Measurements from ENCODE around the gene SESN1. TPM values are rescaled to one million over a fixed set of nuclear protein-coding genes. Genes with fewer than 3 reads are reported as not detected.

SESN1 gene
- total RNA-seq, 2 experiments from 2014 or later = 10.8 to 13.8 TPM

DNA sequence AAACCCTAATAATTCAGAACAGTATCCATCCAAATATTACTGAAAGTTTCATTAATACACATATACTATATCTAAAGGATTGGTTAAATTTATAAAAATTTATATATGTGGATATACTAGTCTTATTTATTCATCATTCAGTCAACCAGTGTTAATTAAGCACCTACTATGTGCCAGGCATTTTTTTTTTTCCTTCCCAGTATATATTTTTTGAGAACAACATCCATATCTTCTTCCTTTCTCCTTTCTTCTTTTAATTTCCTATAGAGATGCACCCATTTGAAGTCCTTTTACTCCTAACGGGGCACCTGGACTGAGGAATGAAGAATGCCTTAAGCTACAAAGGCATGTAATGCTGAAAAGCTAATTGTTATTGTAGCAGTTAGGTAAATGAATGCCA, 72.8 kb downstream of the SESN1 start:
- CTCF ChIA-PET (ENCODE audit: unreplicated experiment) = no interaction called here
- intact Hi-C loops (cut with micrococcal nuclease; ENCODE audit: unreplicated experiment) = no loop called here
- no TSS peak for BruUV-seq (replicated peaks)

GRCh38 chr6:109019911-109020310, 74.7 kb downstream of the SESN1 start:
- ChIA-PET CTCF (ENCODE audit: unreplicated experiment) (no interaction called here), POLR2A (no interaction called here)
- Histone ChIP-seq H4K20me1 (ENCODE audit: insufficient read depth, low read length) (no peaks in the 10 kb centered on the region), H3K36me3 (ENCODE audit: insufficient read depth, low read length) (no peaks in the 10 kb centered on the region), H3K9me3 (ENCODE audit: low read length) (no peaks in the 10 kb centered on the region), H3K79me2 (ENCODE audit: insufficient read depth, low read depth, low read length) (no peaks in the 10 kb centered on the region), H3K4me3 (ENCODE audit: low read depth, low read length, poor library complexity, severe bottlenecking) (no peak overlapping the region), H3K27ac (ENCODE audit: low read depth, low read length, poor library complexity, severe bottlenecking) (no peak overlapping the region), H2AFZ (ENCODE audit: low read length) (no peak overlapping the region), H3K4me1 (ENCODE audit: insufficient read depth, low read length, poor library complexity, severe bottlenecking) (peaks cover 4% of the 10 kb centered on the region), H3K9me2 (ENCODE audit: insufficient read depth, low read length) (no peaks in the 10 kb centered on the region), H3K4me2 (ENCODE audit: low read length) (no peak overlapping the region)
- intact Hi-C loops (cut with micrococcal nuclease; ENCODE audit: unreplicated experiment) = no loop called here
- no peak for DNase-seq (ENCODE audit: low spot score)
- BruUV-seq (replicated peaks) = no TSS peak
- TF ChIP-seq, protein P1, sequence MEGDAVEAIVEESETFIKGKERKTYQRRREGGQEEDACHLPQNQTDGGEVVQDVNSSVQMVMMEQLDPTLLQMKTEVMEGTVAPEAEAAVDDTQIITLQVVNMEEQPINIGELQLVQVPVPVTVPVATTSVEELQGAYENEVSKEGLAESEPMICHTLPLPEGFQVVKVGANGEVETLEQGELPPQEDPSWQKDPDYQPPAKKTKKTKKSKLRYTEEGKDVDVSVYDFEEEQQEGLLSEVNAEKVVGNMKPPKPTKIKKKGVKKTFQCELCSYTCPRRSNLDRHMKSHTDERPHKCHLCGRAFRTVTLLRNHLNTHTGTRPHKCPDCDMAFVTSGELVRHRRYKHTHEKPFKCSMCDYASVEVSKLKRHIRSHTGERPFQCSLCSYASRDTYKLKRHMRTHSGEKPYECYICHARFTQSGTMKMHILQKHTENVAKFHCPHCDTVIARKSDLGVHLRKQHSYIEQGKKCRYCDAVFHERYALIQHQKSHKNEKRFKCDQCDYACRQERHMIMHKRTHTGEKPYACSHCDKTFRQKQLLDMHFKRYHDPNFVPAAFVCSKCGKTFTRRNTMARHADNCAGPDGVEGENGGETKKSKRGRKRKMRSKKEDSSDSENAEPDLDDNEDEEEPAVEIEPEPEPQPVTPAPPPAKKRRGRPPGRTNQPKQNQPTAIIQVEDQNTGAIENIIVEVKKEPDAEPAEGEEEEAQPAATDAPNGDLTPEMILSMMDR (conservative IDR thresholded peaks at IDR 0.05; ENCODE audit: low read length) = no peak
- TF ChIP-seq EZH2phosphoT487 (IDR thresholded peaks at IDR 0.05; ENCODE audit: borderline replicate concordance, low read depth, low read length) = no peak

More for the DNA sequence above, 72.8 kb downstream of the SESN1 start:
- no peaks in the 10 kb centered on the region for H3K79me2 ChIP-seq (ENCODE audit: insufficient read depth, low read depth, low read length)
- H3K36me3 ChIP-seq (ENCODE audit: insufficient read depth, low read length) = no peaks in the 10 kb centered on the region
- H3K9me3 ChIP-seq (ENCODE audit: low read length) = no peaks in the 10 kb centered on the region
- H2AFZ ChIP-seq (ENCODE audit: low read length) = no peak overlapping the region
- no peak overlapping the region for H3K4me3 ChIP-seq (ENCODE audit: low read depth, low read length, poor library complexity, severe bottlenecking)
- TF ChIP-seq, protein P1 (conservative IDR thresholded peaks at IDR 0.05; ENCODE audit: low read length) = no peak
- no peak for TF ChIP-seq EZH2phosphoT487 (IDR thresholded peaks at IDR 0.05; ENCODE audit: borderline replicate concordance, low read depth, low read length)
- H3K4me1 ChIP-seq (ENCODE audit: insufficient read depth, low read length, poor library complexity, severe bottlenecking) = peaks cover 4% of the 10 kb centered on the region
- no peak for DNase-seq (ENCODE audit: low spot score)
- no peak overlapping the region for H3K27ac ChIP-seq (ENCODE audit: low read depth, low read length, poor library complexity, severe bottlenecking)
- H3K9me2 ChIP-seq (ENCODE audit: insufficient read depth, low read length) = no peaks in the 10 kb centered on the region
- no peak overlapping the region for H3K4me2 ChIP-seq (ENCODE audit: low read length)
- no peaks in the 10 kb centered on the region for H4K20me1 ChIP-seq (ENCODE audit: insufficient read depth, low read length)
- POLR2A ChIA-PET = interaction anchor here (0.6 to 1.1 kb wide), 3 partner anchors 9 to 50 kb away, joined by 3 to 6 read pairs (median 4); no protein-coding TSS in a partner anchor

DNA sequence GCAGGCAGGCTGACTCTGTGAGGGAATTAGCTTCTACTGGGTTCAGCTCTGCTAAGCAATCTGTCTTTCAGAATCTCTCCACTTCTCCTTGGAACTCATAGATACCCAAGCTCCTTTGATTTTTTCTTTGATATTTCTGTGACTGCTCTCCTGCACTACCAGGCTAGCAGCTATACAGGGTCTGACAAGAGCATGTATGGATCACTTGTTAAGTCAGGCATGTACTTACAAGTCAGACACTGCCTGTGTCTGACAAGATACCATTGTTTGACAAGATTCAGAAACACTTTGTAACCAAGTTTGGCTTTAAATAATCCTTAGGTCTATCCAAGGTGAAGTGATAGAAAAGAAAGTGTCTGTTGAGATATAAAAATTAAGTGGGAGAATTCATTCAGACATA, 79.5 kb downstream of the SESN1 start:
- intact Hi-C loops (cut with micrococcal nuclease; ENCODE audit: unreplicated experiment) = no loop called here
- POLR2A ChIA-PET = interaction anchor here (0.6 to 1.1 kb wide), 6 partner anchors 9 to 182 kb away, joined by 3 to 7 read pairs (median 4); partner anchors contain the start of gene ARMC2

More for the DNA sequence above, 79.5 kb downstream of the SESN1 start:
- H3K4me1 ChIP-seq (ENCODE audit: insufficient read depth, low read length, poor library complexity, severe bottlenecking) = peaks cover 18% of the 10 kb centered on the region
- H3K9me3 ChIP-seq (ENCODE audit: low read length) = no peaks in the 10 kb centered on the region
- BruUV-seq (replicated peaks) = no TSS peak
- no peak overlapping the region for H3K4me3 ChIP-seq (ENCODE audit: low read depth, low read length, poor library complexity, severe bottlenecking)
- no peak overlapping the region for H3K27ac ChIP-seq (ENCODE audit: low read depth, low read length, poor library complexity, severe bottlenecking)
- no peak overlapping the region for H3K4me2 ChIP-seq (ENCODE audit: low read length)
- H3K9me2 ChIP-seq (ENCODE audit: insufficient read depth, low read length) = no peaks in the 10 kb centered on the region
- H3K79me2 ChIP-seq (ENCODE audit: insufficient read depth, low read depth, low read length) = peaks cover 2% of the 10 kb centered on the region; the same call in 1 of the 2 replicates
- CTCF ChIA-PET (ENCODE audit: unreplicated experiment) = no interaction called here
- TF ChIP-seq, protein P1 (conservative IDR thresholded peaks at IDR 0.05; ENCODE audit: low read length) = no peak
- no peak for TF ChIP-seq EZH2phosphoT487 (IDR thresholded peaks at IDR 0.05; ENCODE audit: borderline replicate concordance, low read depth, low read length)
- H2AFZ ChIP-seq (ENCODE audit: low read length) = no peak overlapping the region
- DNase-seq (ENCODE audit: low spot score) = no peak
- no peaks in the 10 kb centered on the region for H4K20me1 ChIP-seq (ENCODE audit: insufficient read depth, low read length)
- H3K36me3 ChIP-seq (ENCODE audit: insufficient read depth, low read length) = no peaks in the 10 kb centered on the region

Measured in OCI-LY7 (cell line).